B cell (primary cell): Measurements from ENCODE around the gene NPEPPS. TPM values are rescaled to one million over a fixed set of nuclear protein-coding genes. Genes with fewer than 3 reads are reported as not detected.

ENCODE experiments used
- ATAC-seq: fragments of 200-7000 bp; cut with Tn5 transposase; one replicate; pipeline ENCODE4 v1.10.0; 2021; ENCODE audit warnings: low read depth, mild to moderate bottlenecking, moderate number of reproducible peaks, moderate library complexity
- CTCF ChIA-PET: fragments of 350-600 bp; sonication (Branson Sonifier 250); formaldehyde crosslinking; loops from one replicate; lab custom pipeline; 2021; ENCODE audit warnings: antibody characterized with exemption, inconsistent platforms; lab: Charles Lee
- POLR2A ChIA-PET: fragments of 350-600 bp; sonication (Branson Sonifier 250); formaldehyde crosslinking; loops from one replicate; lab custom pipeline; 2021; ENCODE audit warnings: antibody characterized with exemption; lab: Charles Lee
- DNase-seq: peaks from one replicate; pipeline ENCODE4 v3.0.0; 2013
- H2AFZ ChIP-seq: 2 replicates; pipeline ENCODE4 v1.6.1; 2012; ENCODE audit warnings: mild to moderate bottlenecking, low read depth, low read length; ENCODE audit not compliant: insufficient read depth, poor library complexity, severe bottlenecking
- H3K27ac ChIP-seq, 2 donors: 1 replicate in 1 of 2; 2 replicates in 1 of 2; pipeline ENCODE4 v1.5.1; 2012 to 2013; ENCODE audit warnings: low read length in 2 of 2, mild to moderate bottlenecking in 2 of 2, moderate library complexity in 1 of 2
- H3K27me3 ChIP-seq, 4 experiments: fragments of 200-600 bp in 1 of 4; sonication (generic) in 1 of 4; replicated peaks in 1 of 4; 1 replicate in 2 of 4; 2 replicates in 2 of 4; pipeline versions ENCODE4 v1.6.1 to v1.7.0; 2013 to 2016; ENCODE audit warnings: low read length in 3 of 4, mild to moderate bottlenecking in 2 of 4, mixed read lengths in 1 of 4, moderate library complexity in 1 of 4; ENCODE audit not compliant: insufficient read depth in 4 of 4, control insufficient read depth in 3 of 4; ENCODE audit errors: control extremely low read depth in 1 of 4
- H3K36me3 ChIP-seq, 2 experiments: replicated peaks in 1 of 2; 1 replicate in 1 of 2; 2 replicates in 1 of 2; pipeline versions ENCODE4 v1.6.1 to v1.7.1; 2013; ENCODE audit warnings: low read length in 1 of 2; ENCODE audit not compliant: insufficient read depth in 2 of 2, control insufficient read depth in 1 of 2; ENCODE audit errors: control extremely low read depth in 1 of 2, extremely low read depth in 1 of 2
- H3K4me1 ChIP-seq, 2 donors: fragments of 200-600 bp in 1 of 2; sonication (generic) in 1 of 2; 1 replicate in 1 of 2; 2 replicates in 1 of 2; pipeline versions ENCODE4 v1.5.1 to v1.6.1; 2013 to 2017; ENCODE audit warnings: low read length in 2 of 2; ENCODE audit not compliant: control insufficient read depth in 2 of 2, insufficient read depth in 2 of 2
- H3K4me2 ChIP-seq: replicated peaks from 2 replicates; pipeline ENCODE3; 2012; ENCODE audit warnings: mild to moderate bottlenecking, low read depth, low read length; ENCODE audit not compliant: poor library complexity, severe bottlenecking
- H3K4me3 ChIP-seq, 5 experiments: fragments of 200-600 bp in 1 of 5; sonication (generic) in 1 of 5; 1 replicate in 3 of 5; 2 replicates in 2 of 5; pipeline versions ENCODE4 v1.5.1 to v1.7.0; 2011 to 2016; ENCODE audit warnings: low read length in 4 of 5, mild to moderate bottlenecking in 4 of 5, low read depth in 2 of 5, control low read depth in 1 of 5, moderate library complexity in 1 of 5; ENCODE audit not compliant: insufficient read depth in 1 of 5; ENCODE audit errors: control extremely low read depth in 1 of 5, extremely low read depth in 1 of 5
- H3K79me2 ChIP-seq: fragments of 200-600 bp; sonication (generic); one replicate; pipeline ENCODE4 v1.6.0; 2016; ENCODE audit warnings: low read length; ENCODE audit not compliant: control insufficient read depth, insufficient read depth
- H3K9ac ChIP-seq: fragments of 200-600 bp; sonication (generic); 2 replicates; pipeline ENCODE4 v1.6.1; 2017; ENCODE audit warnings: mild to moderate bottlenecking, low read length, moderate library complexity
- H3K9me3 ChIP-seq, 3 donors: one replicate each; pipeline versions ENCODE4 v1.6.1 to v1.7.1; 2013; ENCODE audit warnings: low read length in 2 of 3; ENCODE audit not compliant: control insufficient read depth in 2 of 3, insufficient read depth in 1 of 3; ENCODE audit errors: control extremely low read depth in 1 of 3
- H4K20me1 ChIP-seq: 2 replicates; pipeline ENCODE4 v1.6.0; 2012; ENCODE audit warnings: mild to moderate bottlenecking, low read length; ENCODE audit not compliant: insufficient read depth, control insufficient read depth, poor library complexity, severe bottlenecking
- H3K27ac Mint-ChIP-seq: one replicate; pipeline ENCODE4 v1.8.0; 2021; ENCODE audit warnings: mixed read lengths
- H3K27me3 Mint-ChIP-seq: one replicate; pipeline ENCODE4 v1.8.0; 2021; ENCODE audit warnings: mixed read lengths
- H3K4me1 Mint-ChIP-seq: one replicate; pipeline ENCODE4 v1.8.0; 2021; ENCODE audit warnings: mixed read lengths
- H3K4me3 Mint-ChIP-seq: one replicate; pipeline ENCODE4 v1.8.0; 2021; ENCODE audit warnings: mixed read lengths
- H3K9me3 Mint-ChIP-seq: one replicate; pipeline ENCODE4 v1.8.0; 2022; ENCODE audit warnings: mixed read lengths; ENCODE audit not compliant: insufficient read depth
- CTCF ChIP-seq: fragments of 200-600 bp; IDR thresholded peaks from one replicate; pipeline ENCODE4 v1.8.0; 2022; ENCODE audit warnings: antibody characterized with exemption, mild to moderate bottlenecking
- EZH2 ChIP-seq: IDR thresholded peaks from 2 replicates; pipeline ENCODE4 v1.6.1; 2012; ENCODE audit warnings: borderline replicate concordance, low read depth, mild to moderate bottlenecking, moderate library complexity, low read length; ENCODE audit not compliant: insufficient read depth, poor library complexity, severe bottlenecking
- WGBS: methylation state at CpG from one replicate; pipeline ENCODE4 v1.1.5; 2013; ENCODE audit warnings: missing lambda C conversion rate; ENCODE audit not compliant: insufficient coverage; 5-methylcytosine and 5-hydroxymethylcytosine counted together
- intact Hi-C: fragments of 100-400 bp; cut with micrococcal nuclease; formaldehyde crosslinking; loops from one replicate; pipeline ENCODE4 v1.10.0; 2022
- polyA plus RNA-seq: library from polyadenylated mRNA; depleted of rRNA; stranded (reverse); fragments of >200 nt; gene quantifications from 2 replicates; pipeline ENCODE4 v1.2.3, GENCODE V29; 2012
- total RNA-seq, 2 donors: library from RNA; stranded (reverse); fragments of 120-200 nt in 1 of 2; gene quantifications; 1 replicate in 1 of 2; 2 replicates in 1 of 2; pipeline versions ENCODE4 v1.2.3 to v1.2.4, GENCODE V29; 2013 to 2022

NPEPPS gene
- total and polyA plus RNA-seq, 2 donors (not counting 1 experiment from before 2014, with no cell fraction given) = 47.8 to 160 TPM

- POLR2A ChIA-PET = interaction anchor here (0.7 kb wide), 1 partner anchor 246 kb away, joined by 3 read pairs; no protein-coding TSS in a partner anchor
- DNase-seq = no peak
Observed at GRCh38 chr17:47653442-47653841, 122.5 kb downstream of the NPEPPS start.

More at GRCh38 chr17:47653442-47653841, 122.5 kb downstream of the NPEPPS start:
- H3K9me3 ChIP-seq = no peaks in the 10 kb centered on the region
- peaks cover 40% of the 10 kb centered on the region for H4K20me1 ChIP-seq
- CTCF ChIA-PET = interaction anchor here (1.0 to 11.8 kb wide), 4 partner anchors 11 to 89 kb away, joined by 3 to 108 read pairs (median 4); no protein-coding TSS in a partner anchor
- H3K4me1 ChIP-seq = peaks cover 32 to 33% of the 10 kb centered on the region in 2 donors
- H3K27ac ChIP-seq = no peak overlapping the region
- TF ChIP-seq CTCF (no peak), EZH2 (no peak)
- 75% methylated on average over 1 of the region's 2 CpGs for WGBS
- H3K36me3 ChIP-seq = peaks cover 10 to 64% of the 10 kb centered on the region in 2 experiments
- H2AFZ ChIP-seq = no peak overlapping the region
- no peak overlapping the region for H3K9ac ChIP-seq
- H3K4me3 ChIP-seq = no peak overlapping the region
- Mint-ChIP-seq H3K4me1 (peaks cover 58% of the 10 kb centered on the region), H3K27me3 (no peaks in the 10 kb centered on the region), H3K4me3 (peak overlapping the region; percentile 39), H3K9me3 (no peaks in the 10 kb centered on the region), H3K27ac (peak overlapping the region; percentile 23)
- no peak for ATAC-seq
- no peaks in the 10 kb centered on the region for H3K27me3 ChIP-seq
- no peak overlapping the region for H3K4me2 ChIP-seq
- peaks cover 82% of the 10 kb centered on the region for H3K79me2 ChIP-seq
- intact Hi-C loops = no loop called here
